K562 (cell line): ENCODE measurements around the gene C1QA. TPM values are rescaled to one million over a fixed set of nuclear protein-coding genes. Genes with fewer than 3 reads are reported as not detected.

ENCODE experiments used
- BACH1 ChIP-seq: fragments of 200-800 bp; sonication (Bioruptor generic); IDR thresholded peaks from 2 replicates; pipeline ENCODE4 v1.6.1; 2016; ENCODE audit warnings: missing genetic modification characterization, missing compliant biosample characterization
- BCL6 ChIP-seq: fragments of 250-450 bp; sonication (Bioruptor Pico); IDR thresholded peaks from 2 replicates; pipeline ENCODE4 v1.4.0; 2020
- HDAC2 ChIP-seq: fragments of 450-650 bp; IDR thresholded peaks from 2 replicates; pipeline ENCODE4 v1.6.1; 2016; ENCODE audit warnings: mild to moderate bottlenecking
- NR2C2 ChIP-seq, 2 experiments: fragments of 200-800 bp in 1 of 2; sonication (Bioruptor generic) in 1 of 2; sonication (generic) in 1 of 2; formaldehyde crosslinking in 1 of 2; IDR thresholded peaks; 2 replicates each; pipeline versions ENCODE4 v1.6.1 to v1.8.0; 2016 to 2022; ENCODE audit warnings: mild to moderate bottlenecking in 1 of 2, missing compliant biosample characterization in 1 of 2, missing genetic modification characterization in 1 of 2, missing genetic modification reagents in 1 of 2
- TOE1 ChIP-seq, 2 experiments: fragments of 450-650 bp in 1 of 2; sonication (generic) in 1 of 2; formaldehyde crosslinking in 1 of 2; IDR thresholded peaks; 2 replicates each; pipeline versions ENCODE4 v1.7.1 to v1.8.0; 2016 to 2022; ENCODE audit warnings: borderline replicate concordance in 2 of 2, mild to moderate bottlenecking in 2 of 2, antibody characterized with exemption in 1 of 2, inconsistent platforms in 1 of 2, low read depth in 1 of 2, missing genetic modification reagents in 1 of 2, moderate library complexity in 1 of 2
- ZBTB1 ChIP-seq: sonication (generic); formaldehyde crosslinking; IDR thresholded peaks from 2 replicates; pipeline ENCODE4 v1.8.1; 2023; ENCODE audit warnings: missing genetic modification reagents, low read depth, mild to moderate bottlenecking, borderline replicate concordance
- ZNF766 ChIP-seq: fragments of 200-800 bp; sonication (Bioruptor generic); conservative IDR thresholded peaks from 2 replicates; pipeline ENCODE4 v1.6.1; 2016; ENCODE audit warnings: missing genetic modification characterization, missing compliant biosample characterization
- polyA plus RNA-seq, 8 experiments: library from polyadenylated mRNA; depleted of rRNA in 4 of 8; stranded (reverse) in 5 of 8; unstranded in 3 of 8; fragments of >200 nt; fragmentation: Nextera tagmentation in 2 of 8; fragmentation: Illumina TruSeq in 1 of 8; extraction: Ambion mirVana in 2 of 8; extraction: Trizol in 1 of 8; gene quantifications; 2 replicates each; pipeline versions ENCODE4 v1.2.1 to v1.2.3, GENCODE V29; 2011 to 2014; ENCODE audit warnings: inconsistent platforms in 1 of 8, missing spikeins in 1 of 8
- total RNA-seq, 7 experiments: library from RNA; depleted of rRNA in 6 of 7; stranded (reverse); fragments of >200 nt in 6 of 7; fragmentation: Illumina TruSeq in 2 of 7; extraction: Trizol in 2 of 7; gene quantifications; 2 replicates each; pipeline versions ENCODE4 v1.2.1 to v1.2.3, GENCODE V29; 2011 to 2021; ENCODE audit warnings: low replicate concordance in 1 of 7
- TF ChIP-seq, protein P1 (sequence below): sonication (generic); formaldehyde crosslinking; IDR thresholded peaks from 2 replicates; pipeline ENCODE4 v1.8.1; 2023; ENCODE audit warnings: mild to moderate bottlenecking, missing genetic modification reagents, moderate library complexity
- TF ChIP-seq, protein P2 (sequence below), 2 experiments: fragments of 450-650 bp; formaldehyde crosslinking in 1 of 2; IDR thresholded peaks; 2 replicates each; pipeline versions ENCODE4 v1.4.0 to v1.6.1; 2014 to 2020; ENCODE audit warnings: mild to moderate bottlenecking in 2 of 2, borderline replicate concordance in 1 of 2, low read depth in 1 of 2
- TF ChIP-seq, protein P3 (sequence below): fragments of 200-800 bp; sonication (Bioruptor generic); IDR thresholded peaks from 2 replicates; pipeline ENCODE4 v1.6.1; 2016; ENCODE audit warnings: missing genetic modification characterization, missing compliant biosample characterization

Gene C1QA
- total and polyA plus RNA-seq, 9 of the 15 experiments (the other 6 are each of a cell fraction or from before 2014, with no cell fraction given) = 0.71 TPM; not detected in 8

DNA sequence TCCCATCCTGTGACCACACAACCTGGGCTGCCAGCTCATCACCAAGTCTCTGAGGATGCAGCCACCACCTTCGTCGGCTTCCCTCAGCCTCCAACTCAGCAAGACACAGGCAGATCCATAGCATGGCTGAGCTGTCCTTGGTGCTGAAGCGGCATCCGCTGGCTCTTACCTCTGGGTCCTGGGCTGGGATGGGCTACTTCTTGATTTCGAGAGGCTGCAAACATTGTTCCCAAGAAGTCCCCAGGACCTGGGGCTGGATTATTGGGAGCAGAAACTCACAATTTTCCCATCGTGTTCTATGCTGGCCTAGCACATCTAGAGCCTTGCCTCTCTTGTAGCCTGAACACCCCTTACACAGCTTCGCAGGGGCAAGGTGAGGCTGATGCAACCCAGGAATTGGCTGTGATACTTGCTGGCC, 24.9 kb upstream of the C1QA start (continued):
- TF ChIP-seq TOE1 (IDR thresholded peaks at IDR 0.05; ENCODE audit: borderline replicate concordance) (no peak), TOE1 (CRISPR knock-in tag; IDR thresholded peaks at IDR 0.05; ENCODE audit: borderline replicate concordance, low read depth) (peak; percentile 87; the same call in 1 of the 2 replicates), ZNF766 (peak; percentile 91), BACH1 (tag) (0 out of 2 replicates have a peak, but pooled peaks have one; percentile 38), ZBTB1 (CRISPR knock-in tag) (0 out of 2 replicates have a peak, but pooled peaks have one; percentile 58), NR2C2 (CRISPR knock-in tag; IDR thresholded peaks at IDR 0.05) (peak; percentile 76; the same call in 1 of the 2 replicates), NR2C2 (tag; IDR thresholded peaks at IDR 0.05) (no peak), BCL6 (CRISPR knock-in tag) (peak; percentile 43; the same call in 1 of the 2 replicates), HDAC2 (peak; percentile 60; the same call in 1 of the 2 replicates)
- TF ChIP-seq, protein P1, sequence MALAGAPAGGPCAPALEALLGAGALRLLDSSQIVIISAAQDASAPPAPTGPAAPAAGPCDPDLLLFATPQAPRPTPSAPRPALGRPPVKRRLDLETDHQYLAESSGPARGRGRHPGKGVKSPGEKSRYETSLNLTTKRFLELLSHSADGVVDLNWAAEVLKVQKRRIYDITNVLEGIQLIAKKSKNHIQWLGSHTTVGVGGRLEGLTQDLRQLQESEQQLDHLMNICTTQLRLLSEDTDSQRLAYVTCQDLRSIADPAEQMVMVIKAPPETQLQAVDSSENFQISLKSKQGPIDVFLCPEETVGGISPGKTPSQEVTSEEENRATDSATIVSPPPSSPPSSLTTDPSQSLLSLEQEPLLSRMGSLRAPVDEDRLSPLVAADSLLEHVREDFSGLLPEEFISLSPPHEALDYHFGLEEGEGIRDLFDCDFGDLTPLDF (CRISPR knock-in tag) = peak; percentile 63; the same call in 1 of the 2 replicates
- TF ChIP-seq, protein P2, sequence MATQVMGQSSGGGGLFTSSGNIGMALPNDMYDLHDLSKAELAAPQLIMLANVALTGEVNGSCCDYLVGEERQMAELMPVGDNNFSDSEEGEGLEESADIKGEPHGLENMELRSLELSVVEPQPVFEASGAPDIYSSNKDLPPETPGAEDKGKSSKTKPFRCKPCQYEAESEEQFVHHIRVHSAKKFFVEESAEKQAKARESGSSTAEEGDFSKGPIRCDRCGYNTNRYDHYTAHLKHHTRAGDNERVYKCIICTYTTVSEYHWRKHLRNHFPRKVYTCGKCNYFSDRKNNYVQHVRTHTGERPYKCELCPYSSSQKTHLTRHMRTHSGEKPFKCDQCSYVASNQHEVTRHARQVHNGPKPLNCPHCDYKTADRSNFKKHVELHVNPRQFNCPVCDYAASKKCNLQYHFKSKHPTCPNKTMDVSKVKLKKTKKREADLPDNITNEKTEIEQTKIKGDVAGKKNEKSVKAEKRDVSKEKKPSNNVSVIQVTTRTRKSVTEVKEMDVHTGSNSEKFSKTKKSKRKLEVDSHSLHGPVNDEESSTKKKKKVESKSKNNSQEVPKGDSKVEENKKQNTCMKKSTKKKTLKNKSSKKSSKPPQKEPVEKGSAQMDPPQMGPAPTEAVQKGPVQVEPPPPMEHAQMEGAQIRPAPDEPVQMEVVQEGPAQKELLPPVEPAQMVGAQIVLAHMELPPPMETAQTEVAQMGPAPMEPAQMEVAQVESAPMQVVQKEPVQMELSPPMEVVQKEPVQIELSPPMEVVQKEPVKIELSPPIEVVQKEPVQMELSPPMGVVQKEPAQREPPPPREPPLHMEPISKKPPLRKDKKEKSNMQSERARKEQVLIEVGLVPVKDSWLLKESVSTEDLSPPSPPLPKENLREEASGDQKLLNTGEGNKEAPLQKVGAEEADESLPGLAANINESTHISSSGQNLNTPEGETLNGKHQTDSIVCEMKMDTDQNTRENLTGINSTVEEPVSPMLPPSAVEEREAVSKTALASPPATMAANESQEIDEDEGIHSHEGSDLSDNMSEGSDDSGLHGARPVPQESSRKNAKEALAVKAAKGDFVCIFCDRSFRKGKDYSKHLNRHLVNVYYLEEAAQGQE (IDR thresholded peaks at IDR 0.05; ENCODE audit: borderline replicate concordance) = peak; percentile 100
- TF ChIP-seq, protein P2 (CRISPR knock-in tag; IDR thresholded peaks at IDR 0.05; ENCODE audit: low read depth) = peak; percentile 98
- TF ChIP-seq, protein P3, sequence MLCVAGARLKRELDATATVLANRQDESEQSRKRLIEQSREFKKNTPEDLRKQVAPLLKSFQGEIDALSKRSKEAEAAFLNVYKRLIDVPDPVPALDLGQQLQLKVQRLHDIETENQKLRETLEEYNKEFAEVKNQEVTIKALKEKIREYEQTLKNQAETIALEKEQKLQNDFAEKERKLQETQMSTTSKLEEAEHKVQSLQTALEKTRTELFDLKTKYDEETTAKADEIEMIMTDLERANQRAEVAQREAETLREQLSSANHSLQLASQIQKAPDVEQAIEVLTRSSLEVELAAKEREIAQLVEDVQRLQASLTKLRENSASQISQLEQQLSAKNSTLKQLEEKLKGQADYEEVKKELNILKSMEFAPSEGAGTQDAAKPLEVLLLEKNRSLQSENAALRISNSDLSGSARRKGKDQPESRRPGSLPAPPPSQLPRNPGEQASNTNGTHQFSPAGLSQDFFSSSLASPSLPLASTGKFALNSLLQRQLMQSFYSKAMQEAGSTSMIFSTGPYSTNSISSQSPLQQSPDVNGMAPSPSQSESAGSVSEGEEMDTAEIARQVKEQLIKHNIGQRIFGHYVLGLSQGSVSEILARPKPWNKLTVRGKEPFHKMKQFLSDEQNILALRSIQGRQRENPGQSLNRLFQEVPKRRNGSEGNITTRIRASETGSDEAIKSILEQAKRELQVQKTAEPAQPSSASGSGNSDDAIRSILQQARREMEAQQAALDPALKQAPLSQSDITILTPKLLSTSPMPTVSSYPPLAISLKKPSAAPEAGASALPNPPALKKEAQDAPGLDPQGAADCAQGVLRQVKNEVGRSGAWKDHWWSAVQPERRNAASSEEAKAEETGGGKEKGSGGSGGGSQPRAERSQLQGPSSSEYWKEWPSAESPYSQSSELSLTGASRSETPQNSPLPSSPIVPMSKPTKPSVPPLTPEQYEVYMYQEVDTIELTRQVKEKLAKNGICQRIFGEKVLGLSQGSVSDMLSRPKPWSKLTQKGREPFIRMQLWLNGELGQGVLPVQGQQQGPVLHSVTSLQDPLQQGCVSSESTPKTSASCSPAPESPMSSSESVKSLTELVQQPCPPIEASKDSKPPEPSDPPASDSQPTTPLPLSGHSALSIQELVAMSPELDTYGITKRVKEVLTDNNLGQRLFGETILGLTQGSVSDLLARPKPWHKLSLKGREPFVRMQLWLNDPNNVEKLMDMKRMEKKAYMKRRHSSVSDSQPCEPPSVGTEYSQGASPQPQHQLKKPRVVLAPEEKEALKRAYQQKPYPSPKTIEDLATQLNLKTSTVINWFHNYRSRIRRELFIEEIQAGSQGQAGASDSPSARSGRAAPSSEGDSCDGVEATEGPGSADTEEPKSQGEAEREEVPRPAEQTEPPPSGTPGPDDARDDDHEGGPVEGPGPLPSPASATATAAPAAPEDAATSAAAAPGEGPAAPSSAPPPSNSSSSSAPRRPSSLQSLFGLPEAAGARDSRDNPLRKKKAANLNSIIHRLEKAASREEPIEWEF (CRISPR knock-in tag) = 0 out of 2 replicates have a peak, but pooled peaks have one; percentile 19
